ENCODE results near the gene IL17RE.

Gene IL17RE

DNA sequence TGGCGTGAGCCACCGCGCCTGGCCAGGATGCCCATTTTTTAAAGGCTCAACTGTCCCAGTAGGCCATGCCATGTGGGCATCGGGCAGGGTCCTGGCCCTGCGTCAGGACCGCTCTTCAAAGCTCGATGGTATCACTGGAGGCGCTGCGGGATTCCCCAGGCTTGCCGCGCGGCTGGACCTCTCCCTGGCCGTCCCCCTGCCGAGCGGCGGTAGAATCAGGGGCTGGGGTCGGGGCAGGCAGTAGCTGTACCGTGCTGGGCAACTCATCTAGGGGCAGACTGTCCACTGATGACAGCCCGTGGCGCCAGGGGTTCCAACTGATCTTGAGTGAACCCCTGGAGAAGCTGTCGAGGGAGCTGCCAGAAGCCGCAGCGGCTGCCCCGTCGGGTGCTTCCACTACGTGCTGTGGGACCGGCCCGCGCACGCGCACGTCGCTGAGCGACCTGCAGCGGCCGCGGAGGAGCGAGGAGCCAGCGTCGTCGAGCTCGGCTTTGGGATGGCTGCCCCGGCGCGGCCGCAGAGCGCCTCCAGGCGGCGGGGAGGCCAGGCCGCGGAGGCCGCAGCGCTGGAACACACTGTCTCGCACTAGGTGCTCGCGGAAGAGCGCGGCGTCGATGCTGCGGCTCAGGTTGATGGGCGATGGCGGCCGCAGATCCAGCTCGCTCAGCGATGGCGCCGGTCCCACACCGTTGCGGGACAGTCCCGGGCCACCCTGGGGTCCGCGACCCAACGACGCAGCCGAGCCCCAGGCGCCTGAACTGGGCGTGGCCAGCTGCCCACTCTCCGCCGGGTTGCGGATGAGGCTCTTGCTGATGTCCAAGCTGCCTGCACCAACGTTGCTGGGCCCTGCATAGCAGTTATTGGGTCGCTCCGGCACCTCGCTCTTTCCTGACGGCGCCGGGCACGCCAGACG lies 43.7 kb downstream of the IL17RE start (continued):
- TF ChIP-seq, protein P1, sequence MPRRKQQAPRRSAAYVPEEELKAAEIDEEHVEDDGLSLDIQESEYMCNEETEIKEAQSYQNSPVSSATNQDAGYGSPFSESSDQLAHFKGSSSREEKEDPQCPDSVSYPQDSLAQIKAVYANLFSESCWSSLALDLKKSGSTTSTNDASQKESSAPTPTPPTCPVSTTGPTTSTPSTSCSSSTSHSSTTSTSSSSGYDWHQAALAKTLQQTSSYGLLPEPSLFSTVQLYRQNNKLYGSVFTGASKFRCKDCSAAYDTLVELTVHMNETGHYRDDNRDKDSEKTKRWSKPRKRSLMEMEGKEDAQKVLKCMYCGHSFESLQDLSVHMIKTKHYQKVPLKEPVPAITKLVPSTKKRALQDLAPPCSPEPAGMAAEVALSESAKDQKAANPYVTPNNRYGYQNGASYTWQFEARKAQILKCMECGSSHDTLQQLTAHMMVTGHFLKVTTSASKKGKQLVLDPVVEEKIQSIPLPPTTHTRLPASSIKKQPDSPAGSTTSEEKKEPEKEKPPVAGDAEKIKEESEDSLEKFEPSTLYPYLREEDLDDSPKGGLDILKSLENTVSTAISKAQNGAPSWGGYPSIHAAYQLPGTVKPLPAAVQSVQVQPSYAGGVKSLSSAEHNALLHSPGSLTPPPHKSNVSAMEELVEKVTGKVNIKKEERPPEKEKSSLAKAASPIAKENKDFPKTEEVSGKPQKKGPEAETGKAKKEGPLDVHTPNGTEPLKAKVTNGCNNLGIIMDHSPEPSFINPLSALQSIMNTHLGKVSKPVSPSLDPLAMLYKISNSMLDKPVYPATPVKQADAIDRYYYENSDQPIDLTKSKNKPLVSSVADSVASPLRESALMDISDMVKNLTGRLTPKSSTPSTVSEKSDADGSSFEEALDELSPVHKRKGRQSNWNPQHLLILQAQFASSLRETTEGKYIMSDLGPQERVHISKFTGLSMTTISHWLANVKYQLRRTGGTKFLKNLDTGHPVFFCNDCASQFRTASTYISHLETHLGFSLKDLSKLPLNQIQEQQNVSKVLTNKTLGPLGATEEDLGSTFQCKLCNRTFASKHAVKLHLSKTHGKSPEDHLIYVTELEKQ (tag by site-specific recombination; IDR thresholded peaks at IDR 0.05; ENCODE audit: borderline replicate concordance): no peak
- TF ChIP-seq HOXC10 (CRISPR knock-in tag; IDR thresholded peaks at IDR 0.05): no peak
- TF ChIP-seq ZNF423 (tag by site-specific recombination; IDR thresholded peaks at IDR 0.05): peak; percentile 55; the same call in 1 of the 2 replicates
- no peak for TF ChIP-seq ZNF341 (tag by site-specific recombination; IDR thresholded peaks at IDR 0.05; ENCODE audit: low read depth)
- TF ChIP-seq, protein P2, sequence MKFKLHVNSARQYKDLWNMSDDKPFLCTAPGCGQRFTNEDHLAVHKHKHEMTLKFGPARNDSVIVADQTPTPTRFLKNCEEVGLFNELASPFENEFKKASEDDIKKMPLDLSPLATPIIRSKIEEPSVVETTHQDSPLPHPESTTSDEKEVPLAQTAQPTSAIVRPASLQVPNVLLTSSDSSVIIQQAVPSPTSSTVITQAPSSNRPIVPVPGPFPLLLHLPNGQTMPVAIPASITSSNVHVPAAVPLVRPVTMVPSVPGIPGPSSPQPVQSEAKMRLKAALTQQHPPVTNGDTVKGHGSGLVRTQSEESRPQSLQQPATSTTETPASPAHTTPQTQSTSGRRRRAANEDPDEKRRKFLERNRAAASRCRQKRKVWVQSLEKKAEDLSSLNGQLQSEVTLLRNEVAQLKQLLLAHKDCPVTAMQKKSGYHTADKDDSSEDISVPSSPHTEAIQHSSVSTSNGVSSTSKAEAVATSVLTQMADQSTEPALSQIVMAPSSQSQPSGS (tag by site-specific recombination; IDR thresholded peaks at IDR 0.05; ENCODE audit: low read depth): no peak
- no peak for TF ChIP-seq ZBTB1 (tag by site-specific recombination; IDR thresholded peaks at IDR 0.05)
- TF ChIP-seq, protein P3, sequence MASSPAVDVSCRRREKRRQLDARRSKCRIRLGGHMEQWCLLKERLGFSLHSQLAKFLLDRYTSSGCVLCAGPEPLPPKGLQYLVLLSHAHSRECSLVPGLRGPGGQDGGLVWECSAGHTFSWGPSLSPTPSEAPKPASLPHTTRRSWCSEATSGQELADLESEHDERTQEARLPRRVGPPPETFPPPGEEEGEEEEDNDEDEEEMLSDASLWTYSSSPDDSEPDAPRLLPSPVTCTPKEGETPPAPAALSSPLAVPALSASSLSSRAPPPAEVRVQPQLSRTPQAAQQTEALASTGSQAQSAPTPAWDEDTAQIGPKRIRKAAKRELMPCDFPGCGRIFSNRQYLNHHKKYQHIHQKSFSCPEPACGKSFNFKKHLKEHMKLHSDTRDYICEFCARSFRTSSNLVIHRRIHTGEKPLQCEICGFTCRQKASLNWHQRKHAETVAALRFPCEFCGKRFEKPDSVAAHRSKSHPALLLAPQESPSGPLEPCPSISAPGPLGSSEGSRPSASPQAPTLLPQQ (tag by site-specific recombination; IDR thresholded peaks at IDR 0.05): peak; percentile 80
- TF ChIP-seq ZNF76 (tag by site-specific recombination; IDR thresholded peaks at IDR 0.05; ENCODE audit: borderline replicate concordance, low read depth): peak; percentile 43; the same call in 1 of the 2 replicates
- no peak for TF ChIP-seq ZNF677 (tag by site-specific recombination; IDR thresholded peaks at IDR 0.05)
- no peak for TF ChIP-seq GLI4 (tag by site-specific recombination; IDR thresholded peaks at IDR 0.05)
- TF ChIP-seq ZNF404 (tag by site-specific recombination; IDR thresholded peaks at IDR 0.05): no peak
- peak; percentile 66 for TF ChIP-seq ZXDB (tag by site-specific recombination; IDR thresholded peaks at IDR 0.05)
- TF ChIP-seq, protein P4, sequence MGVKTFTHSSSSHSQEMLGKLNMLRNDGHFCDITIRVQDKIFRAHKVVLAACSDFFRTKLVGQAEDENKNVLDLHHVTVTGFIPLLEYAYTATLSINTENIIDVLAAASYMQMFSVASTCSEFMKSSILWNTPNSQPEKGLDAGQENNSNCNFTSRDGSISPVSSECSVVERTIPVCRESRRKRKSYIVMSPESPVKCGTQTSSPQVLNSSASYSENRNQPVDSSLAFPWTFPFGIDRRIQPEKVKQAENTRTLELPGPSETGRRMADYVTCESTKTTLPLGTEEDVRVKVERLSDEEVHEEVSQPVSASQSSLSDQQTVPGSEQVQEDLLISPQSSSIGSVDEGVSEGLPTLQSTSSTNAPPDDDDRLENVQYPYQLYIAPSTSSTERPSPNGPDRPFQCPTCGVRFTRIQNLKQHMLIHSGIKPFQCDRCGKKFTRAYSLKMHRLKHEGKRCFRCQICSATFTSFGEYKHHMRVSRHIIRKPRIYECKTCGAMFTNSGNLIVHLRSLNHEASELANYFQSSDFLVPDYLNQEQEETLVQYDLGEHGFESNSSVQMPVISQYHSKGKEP (tag by site-specific recombination; IDR thresholded peaks at IDR 0.05): peak; percentile 82
- no peak for TF ChIP-seq ZNF184 (tag by site-specific recombination; IDR thresholded peaks at IDR 0.05)
- TF ChIP-seq ZNF626 (tag by site-specific recombination; IDR thresholded peaks at IDR 0.05): no peak
- TF ChIP-seq GLI2 (tag by site-specific recombination; IDR thresholded peaks at IDR 0.05; ENCODE audit: borderline replicate concordance, low read depth): no peak
- no peak for TF ChIP-seq EGR2 (tag by site-specific recombination; IDR thresholded peaks at IDR 0.05; ENCODE audit: low read depth)
- peak; percentile 55; the same call in 1 of the 2 replicates for TF ChIP-seq ZNF785 (tag by site-specific recombination; IDR thresholded peaks at IDR 0.05)
- TF ChIP-seq, protein P5, sequence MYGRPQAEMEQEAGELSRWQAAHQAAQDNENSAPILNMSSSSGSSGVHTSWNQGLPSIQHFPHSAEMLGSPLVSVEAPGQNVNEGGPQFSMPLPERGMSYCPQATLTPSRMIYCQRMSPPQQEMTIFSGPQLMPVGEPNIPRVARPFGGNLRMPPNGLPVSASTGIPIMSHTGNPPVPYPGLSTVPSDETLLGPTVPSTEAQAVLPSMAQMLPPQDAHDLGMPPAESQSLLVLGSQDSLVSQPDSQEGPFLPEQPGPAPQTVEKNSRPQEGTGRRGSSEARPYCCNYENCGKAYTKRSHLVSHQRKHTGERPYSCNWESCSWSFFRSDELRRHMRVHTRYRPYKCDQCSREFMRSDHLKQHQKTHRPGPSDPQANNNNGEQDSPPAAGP (tag by site-specific recombination; IDR thresholded peaks at IDR 0.05): no peak
- TF ChIP-seq YY2 (tag by site-specific recombination; IDR thresholded peaks at IDR 0.05): peak; percentile 56; the same call in 1 of the 2 replicates
- no peak for TF ChIP-seq ZNF416 (tag by site-specific recombination; IDR thresholded peaks at IDR 0.05)
- peak; percentile 62 for TF ChIP-seq KLF9 (tag by site-specific recombination; IDR thresholded peaks at IDR 0.05; ENCODE audit: low read depth)
- peak; percentile 95 for TF ChIP-seq ZNF561 (tag by site-specific recombination; IDR thresholded peaks at IDR 0.05; ENCODE audit: borderline replicate concordance)
- TF ChIP-seq ZNF266 (tag by site-specific recombination; IDR thresholded peaks at IDR 0.05; ENCODE audit: low read depth): no peak
- TF ChIP-seq ZNF510 (tag by site-specific recombination; IDR thresholded peaks at IDR 0.05; ENCODE audit: insufficient replicate concordance): no peak
- TF ChIP-seq ZNF701 (tag by site-specific recombination; IDR thresholded peaks at IDR 0.05): no peak
- peak; percentile 33; the same call in 1 of the 2 replicates for TF ChIP-seq KLF10 (tag by site-specific recombination; IDR thresholded peaks at IDR 0.05)
- no peak for TF ChIP-seq ZFP41 (tag by site-specific recombination; IDR thresholded peaks at IDR 0.05; ENCODE audit: borderline replicate concordance)
- TF ChIP-seq ZFHX2 (tag by site-specific recombination; conservative IDR thresholded peaks at IDR 0.05): no peak
